GM23338 (cell line): Measurements from ENCODE around the gene KCTD21. TPM values are rescaled to one million over a fixed set of nuclear protein-coding genes. Genes with fewer than 3 reads are reported as not detected.

Experiments used
- ATAC-seq: fragments of 200-7000 bp; cut with Tn5 transposase; 3 replicates; pipeline ENCODE4 v1.9.1; 2020
- DNase-seq: peaks from one replicate; pipeline ENCODE4 v3.0.0-alpha.2; 2015; ENCODE audit warnings: low spot score
- H2AFZ ChIP-seq: fragments of 200-600 bp; sonication (generic); 2 replicates; pipeline ENCODE4 v1.8.0; 2016; ENCODE audit warnings: antibody characterized with exemption, mild to moderate bottlenecking, moderate library complexity
- H3F3A ChIP-seq: fragments of 200-600 bp; sonication (generic); replicated peaks from 2 replicates; pipeline ENCODE4 v1.8.0; 2017; ENCODE audit warnings: antibody characterized with exemption, mixed run types, low read depth
- H3K27ac ChIP-seq: fragments of 200-600 bp; sonication (generic); 2 replicates; pipeline ENCODE4 v1.6.1; 2016; ENCODE audit warnings: low read depth
- H3K27me3 ChIP-seq: fragments of 200-600 bp; sonication (generic); 2 replicates; pipeline ENCODE4 v1.8.0; 2016; ENCODE audit warnings: mild to moderate bottlenecking, mixed run types, moderate library complexity; ENCODE audit not compliant: insufficient read depth
- H3K36me3 ChIP-seq: fragments of 200-600 bp; sonication (generic); 2 replicates; pipeline ENCODE4 v1.8.0; 2016; ENCODE audit warnings: mild to moderate bottlenecking; ENCODE audit not compliant: insufficient read depth
- H3K4me1 ChIP-seq: fragments of 200-600 bp; sonication (generic); 2 replicates; pipeline ENCODE4 v1.8.0; 2016; ENCODE audit warnings: mild to moderate bottlenecking, moderate library complexity; ENCODE audit not compliant: insufficient read depth
- H3K4me2 ChIP-seq: fragments of 200-600 bp; sonication (generic); 2 replicates; pipeline ENCODE4 v1.7.1; 2017; ENCODE audit warnings: mixed run types
- H3K4me3 ChIP-seq: fragments of 200-600 bp; sonication (generic); 2 replicates; pipeline ENCODE4 v1.6.1; 2016; ENCODE audit warnings: mixed run types
- H3K79me2 ChIP-seq: fragments of 200-600 bp; sonication (generic); replicated peaks from 2 replicates; pipeline ENCODE4 v1.8.0; 2017; ENCODE audit warnings: mild to moderate bottlenecking; ENCODE audit not compliant: insufficient read depth
- H3K9me2 ChIP-seq: fragments of 200-600 bp; sonication (generic); 2 replicates; pipeline ENCODE4 v1.8.0; 2017; ENCODE audit not compliant: insufficient read depth
- H4K20me1 ChIP-seq: fragments of 200-600 bp; sonication (generic); replicated peaks from 2 replicates; pipeline ENCODE4 v1.8.0; 2017; ENCODE audit warnings: mild to moderate bottlenecking; ENCODE audit not compliant: insufficient read depth
- H3K27ac Mint-ChIP-seq: 2 replicates; pipeline ENCODE4 v1.8.0; 2020; ENCODE audit warnings: inconsistent platforms, mild to moderate bottlenecking, moderate library complexity, mixed read lengths
- H3K27me3 Mint-ChIP-seq: 3 replicates; pipeline ENCODE4 v1.8.0; 2022; ENCODE audit warnings: low read depth, mild to moderate bottlenecking, moderate library complexity, mixed read lengths, inconsistent platforms; ENCODE audit not compliant: insufficient read depth, poor library complexity
- H3K36me3 Mint-ChIP-seq: 3 replicates; pipeline ENCODE4 v1.8.0; 2021; ENCODE audit warnings: low read depth, mild to moderate bottlenecking, inconsistent platforms, moderate library complexity, mixed read lengths
- H3K4me1 Mint-ChIP-seq: 3 replicates; pipeline ENCODE4 v1.8.0; 2020; ENCODE audit warnings: mild to moderate bottlenecking, inconsistent platforms, mixed read lengths
- H3K4me3 Mint-ChIP-seq: 3 replicates; pipeline ENCODE4 v1.8.0; 2021; ENCODE audit warnings: moderate library complexity, mild to moderate bottlenecking, inconsistent platforms, mixed read lengths
- H3K9me3 Mint-ChIP-seq: 3 replicates; pipeline ENCODE4 v1.8.0; 2020; ENCODE audit warnings: moderate library complexity, mild to moderate bottlenecking, inconsistent platforms, mixed read lengths
- EZH2 ChIP-seq: fragments of 200-600 bp; sonication (generic); IDR thresholded peaks from one replicate; pipeline ENCODE4 v1.8.0; 2017; ENCODE audit warnings: antibody characterized with exemption, mild to moderate bottlenecking, low read depth; ENCODE audit not compliant: unreplicated experiment
- EZH2phosphoT487 ChIP-seq: fragments of 200-600 bp; sonication (generic); IDR thresholded peaks from one replicate; pipeline ENCODE4 v1.8.1; 2018; ENCODE audit warnings: antibody characterized with exemption; ENCODE audit not compliant: unreplicated experiment
- STAT1 ChIP-seq: IDR thresholded peaks from one replicate; pipeline ENCODE4 v1.6.1; 2016; ENCODE audit warnings: antibody characterized with exemption; ENCODE audit not compliant: unreplicated experiment
- polyA plus RNA-seq: library from polyadenylated mRNA; unstranded; fragments of >200 nt; fragmentation: Nextera tagmentation; extraction: Ambion mirVana; gene quantifications from 2 replicates; pipeline ENCODE4 v1.2.1, GENCODE V29; 2016
- total RNA-seq: library from RNA; depleted of rRNA; stranded (reverse); fragments of >200 nt; shearing (Covaris generic); gene quantifications from 2 replicates; pipeline ENCODE4 v1.2.3, GENCODE V29; 2014
- TF ChIP-seq, protein P1 (sequence below): fragments of 250-450 bp; sonication (Bioruptor Pico); IDR thresholded peaks from 2 replicates; pipeline ENCODE4 v1.5.0; 2020; ENCODE audit warnings: mild to moderate bottlenecking, moderate library complexity
- TF ChIP-seq, protein P2 (sequence below): IDR thresholded peaks from 2 replicates; pipeline ENCODE4 v1.6.1; 2016; ENCODE audit warnings: antibody characterized with exemption
- TF ChIP-seq, protein P3 (sequence below), 2 experiments: fragments of 200-600 bp in 1 of 2; sonication (generic) in 1 of 2; conservative IDR thresholded peaks; 2 replicates each; pipeline versions ENCODE4 v1.5.1 to v1.6.1; 2016 to 2017; ENCODE audit warnings: antibody characterized with exemption in 2 of 2, low read depth in 2 of 2, mild to moderate bottlenecking in 2 of 2, moderate library complexity in 1 of 2

Gene KCTD21
- total and polyA plus RNA-seq, 2 experiments from 2014 or later, result 1.0 to 3.7 TPM

DNA sequence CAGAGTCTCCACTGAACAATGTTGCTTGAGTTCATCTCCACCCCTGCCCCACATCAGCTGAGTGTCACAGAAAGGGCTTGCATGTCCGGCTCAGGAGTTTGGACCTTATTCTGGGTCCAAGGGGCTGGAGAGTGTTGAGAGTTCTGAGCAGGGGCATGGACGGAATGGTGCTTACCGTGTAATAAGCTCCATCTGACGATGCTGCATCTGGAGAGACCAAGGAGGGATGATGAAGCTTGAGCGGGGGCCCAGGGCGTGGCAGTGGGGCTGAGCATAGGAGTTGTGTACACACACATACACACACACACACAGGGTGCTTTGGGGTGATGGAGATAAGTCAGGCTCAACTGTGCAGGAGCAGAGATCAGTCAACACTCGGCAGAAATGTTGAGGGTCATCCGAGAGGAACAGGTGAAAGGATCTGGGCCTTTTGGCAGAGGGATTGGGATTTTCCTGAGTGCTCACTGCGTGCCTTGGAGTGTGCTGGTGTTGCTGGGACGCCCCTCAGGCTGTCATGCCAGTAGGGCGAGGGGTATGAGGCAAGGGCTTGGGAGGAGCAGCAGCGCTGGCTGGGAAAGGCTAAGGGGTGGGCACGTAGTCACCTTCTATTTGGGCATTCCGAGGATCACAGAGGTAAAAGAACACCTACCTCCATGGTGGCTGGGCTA, 2.6 kb upstream of the KCTD21 start (continued):
- TF ChIP-seq EZH2phosphoT487, result no peak
- TF ChIP-seq, protein P1, sequence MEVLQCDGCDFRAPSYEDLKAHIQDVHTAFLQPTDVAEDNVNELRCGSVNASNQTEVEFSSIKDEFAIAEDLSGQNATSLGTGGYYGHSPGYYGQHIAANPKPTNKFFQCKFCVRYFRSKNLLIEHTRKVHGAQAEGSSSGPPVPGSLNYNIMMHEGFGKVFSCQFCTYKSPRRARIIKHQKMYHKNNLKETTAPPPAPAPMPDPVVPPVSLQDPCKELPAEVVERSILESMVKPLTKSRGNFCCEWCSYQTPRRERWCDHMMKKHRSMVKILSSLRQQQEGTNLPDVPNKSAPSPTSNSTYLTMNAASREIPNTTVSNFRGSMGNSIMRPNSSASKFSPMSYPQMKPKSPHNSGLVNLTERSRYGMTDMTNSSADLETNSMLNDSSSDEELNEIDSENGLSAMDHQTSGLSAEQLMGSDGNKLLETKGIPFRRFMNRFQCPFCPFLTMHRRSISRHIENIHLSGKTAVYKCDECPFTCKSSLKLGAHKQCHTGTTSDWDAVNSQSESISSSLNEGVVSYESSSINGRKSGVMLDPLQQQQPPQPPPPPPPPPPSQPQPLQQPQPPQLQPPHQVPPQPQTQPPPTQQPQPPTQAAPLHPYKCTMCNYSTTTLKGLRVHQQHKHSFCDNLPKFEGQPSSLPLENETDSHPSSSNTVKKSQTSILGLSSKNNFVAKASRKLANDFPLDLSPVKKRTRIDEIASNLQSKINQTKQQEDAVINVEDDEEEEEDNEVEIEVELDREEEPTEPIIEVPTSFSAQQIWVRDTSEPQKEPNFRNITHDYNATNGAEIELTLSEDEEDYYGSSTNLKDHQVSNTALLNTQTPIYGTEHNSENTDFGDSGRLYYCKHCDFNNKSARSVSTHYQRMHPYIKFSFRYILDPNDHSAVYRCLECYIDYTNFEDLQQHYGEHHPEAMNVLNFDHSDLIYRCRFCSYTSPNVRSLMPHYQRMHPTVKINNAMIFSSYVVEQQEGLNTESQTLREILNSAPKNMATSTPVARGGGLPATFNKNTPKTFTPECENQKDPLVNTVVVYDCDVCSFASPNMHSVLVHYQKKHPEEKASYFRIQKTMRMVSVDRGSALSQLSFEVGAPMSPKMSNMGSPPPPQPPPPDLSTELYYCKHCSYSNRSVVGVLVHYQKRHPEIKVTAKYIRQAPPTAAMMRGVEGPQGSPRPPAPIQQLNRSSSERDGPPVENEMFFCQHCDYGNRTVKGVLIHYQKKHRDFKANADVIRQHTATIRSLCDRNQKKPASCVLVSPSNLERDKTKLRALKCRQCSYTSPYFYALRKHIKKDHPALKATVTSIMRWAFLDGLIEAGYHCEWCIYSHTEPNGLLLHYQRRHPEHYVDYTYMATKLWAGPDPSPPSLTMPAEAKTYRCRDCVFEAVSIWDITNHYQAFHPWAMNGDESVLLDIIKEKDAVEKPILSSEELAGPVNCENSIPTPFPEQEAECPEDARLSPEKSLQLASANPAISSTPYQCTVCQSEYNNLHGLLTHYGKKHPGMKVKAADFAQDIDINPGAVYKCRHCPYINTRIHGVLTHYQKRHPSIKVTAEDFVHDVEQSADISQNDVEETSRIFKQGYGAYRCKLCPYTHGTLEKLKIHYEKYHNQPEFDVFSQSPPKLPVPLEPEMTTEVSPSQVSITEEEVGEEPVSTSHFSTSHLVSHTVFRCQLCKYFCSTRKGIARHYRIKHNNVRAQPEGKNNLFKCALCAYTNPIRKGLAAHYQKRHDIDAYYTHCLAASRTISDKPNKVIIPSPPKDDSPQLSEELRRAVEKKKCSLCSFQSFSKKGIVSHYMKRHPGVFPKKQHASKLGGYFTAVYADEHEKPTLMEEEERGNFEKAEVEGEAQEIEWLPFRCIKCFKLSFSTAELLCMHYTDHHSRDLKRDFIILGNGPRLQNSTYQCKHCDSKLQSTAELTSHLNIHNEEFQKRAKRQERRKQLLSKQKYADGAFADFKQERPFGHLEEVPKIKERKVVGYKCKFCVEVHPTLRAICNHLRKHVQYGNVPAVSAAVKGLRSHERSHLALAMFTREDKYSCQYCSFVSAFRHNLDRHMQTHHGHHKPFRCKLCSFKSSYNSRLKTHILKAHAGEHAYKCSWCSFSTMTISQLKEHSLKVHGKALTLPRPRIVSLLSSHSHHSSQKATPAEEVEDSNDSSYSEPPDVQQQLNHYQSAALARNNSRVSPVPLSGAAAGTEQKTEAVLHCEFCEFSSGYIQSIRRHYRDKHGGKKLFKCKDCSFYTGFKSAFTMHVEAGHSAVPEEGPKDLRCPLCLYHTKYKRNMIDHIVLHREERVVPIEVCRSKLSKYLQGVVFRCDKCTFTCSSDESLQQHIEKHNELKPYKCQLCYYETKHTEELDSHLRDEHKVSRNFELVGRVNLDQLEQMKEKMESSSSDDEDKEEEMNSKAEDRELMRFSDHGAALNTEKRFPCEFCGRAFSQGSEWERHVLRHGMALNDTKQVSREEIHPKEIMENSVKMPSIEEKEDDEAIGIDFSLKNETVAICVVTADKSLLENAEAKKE (CRISPR knock-in tag), result no peak
- TF ChIP-seq EZH2, result no peak

DNA sequence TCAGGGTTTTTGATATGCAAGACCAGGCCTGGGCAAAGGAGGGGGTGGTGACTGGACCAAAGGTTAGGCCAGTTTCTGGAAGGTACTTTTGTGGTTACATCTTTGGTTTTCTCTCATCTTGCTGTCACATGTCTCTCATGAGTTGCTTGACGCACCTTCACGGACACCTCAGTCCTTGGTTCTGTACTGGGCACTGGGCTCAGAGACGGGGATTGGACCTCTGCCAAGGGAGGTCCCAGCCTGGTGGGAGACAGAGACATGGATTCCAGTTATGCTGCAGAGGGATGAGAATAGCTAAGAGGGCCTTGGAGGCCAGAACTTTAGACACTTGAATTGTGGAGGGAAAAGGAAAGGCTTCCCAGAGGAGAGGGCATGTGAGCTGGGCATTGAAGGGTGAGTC, 1.9 kb upstream of the KCTD21 start:
- Mint-ChIP-seq H3K27me3 (peaks cover 18% of the 10 kb centered on the region), H3K4me3 (peak overlapping the region; percentile 1; the same call in 1 of the 3 replicates), H3K27ac (no peak overlapping the region), H3K9me3 (no peaks in the 10 kb centered on the region), H3K36me3 (no peaks in the 10 kb centered on the region), H3K4me1 (peaks cover 21% of the 10 kb centered on the region)
- Histone ChIP-seq H3K27ac (no peak overlapping the region), H3K4me1 (peaks cover 15% of the 10 kb centered on the region; the same call in 1 of the 2 replicates), H3K79me2 (no peaks in the 10 kb centered on the region), H3K27me3 (no peaks in the 10 kb centered on the region), H3F3A (0 out of 2 replicates have a peak, but pooled peaks cover 8% of the 10 kb centered on the region), H3K4me2 (0 out of 2 replicates have a peak overlapping the region, but pooled peaks have one; percentile 88), H3K36me3 (no peaks in the 10 kb centered on the region), H4K20me1 (no peaks in the 10 kb centered on the region; the same call in 1 of the 2 replicates), H3K9me2 (no peaks in the 10 kb centered on the region), H3K4me3 (no peak overlapping the region), H2AFZ (no peak overlapping the region)
- DNase-seq (no peak), ATAC-seq (no peak)
- TF ChIP-seq, protein P2, sequence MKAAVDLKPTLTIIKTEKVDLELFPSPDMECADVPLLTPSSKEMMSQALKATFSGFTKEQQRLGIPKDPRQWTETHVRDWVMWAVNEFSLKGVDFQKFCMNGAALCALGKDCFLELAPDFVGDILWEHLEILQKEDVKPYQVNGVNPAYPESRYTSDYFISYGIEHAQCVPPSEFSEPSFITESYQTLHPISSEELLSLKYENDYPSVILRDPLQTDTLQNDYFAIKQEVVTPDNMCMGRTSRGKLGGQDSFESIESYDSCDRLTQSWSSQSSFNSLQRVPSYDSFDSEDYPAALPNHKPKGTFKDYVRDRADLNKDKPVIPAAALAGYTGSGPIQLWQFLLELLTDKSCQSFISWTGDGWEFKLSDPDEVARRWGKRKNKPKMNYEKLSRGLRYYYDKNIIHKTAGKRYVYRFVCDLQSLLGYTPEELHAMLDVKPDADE, result no peak
- no peak for TF ChIP-seq STAT1
- TF ChIP-seq, protein P3, sequence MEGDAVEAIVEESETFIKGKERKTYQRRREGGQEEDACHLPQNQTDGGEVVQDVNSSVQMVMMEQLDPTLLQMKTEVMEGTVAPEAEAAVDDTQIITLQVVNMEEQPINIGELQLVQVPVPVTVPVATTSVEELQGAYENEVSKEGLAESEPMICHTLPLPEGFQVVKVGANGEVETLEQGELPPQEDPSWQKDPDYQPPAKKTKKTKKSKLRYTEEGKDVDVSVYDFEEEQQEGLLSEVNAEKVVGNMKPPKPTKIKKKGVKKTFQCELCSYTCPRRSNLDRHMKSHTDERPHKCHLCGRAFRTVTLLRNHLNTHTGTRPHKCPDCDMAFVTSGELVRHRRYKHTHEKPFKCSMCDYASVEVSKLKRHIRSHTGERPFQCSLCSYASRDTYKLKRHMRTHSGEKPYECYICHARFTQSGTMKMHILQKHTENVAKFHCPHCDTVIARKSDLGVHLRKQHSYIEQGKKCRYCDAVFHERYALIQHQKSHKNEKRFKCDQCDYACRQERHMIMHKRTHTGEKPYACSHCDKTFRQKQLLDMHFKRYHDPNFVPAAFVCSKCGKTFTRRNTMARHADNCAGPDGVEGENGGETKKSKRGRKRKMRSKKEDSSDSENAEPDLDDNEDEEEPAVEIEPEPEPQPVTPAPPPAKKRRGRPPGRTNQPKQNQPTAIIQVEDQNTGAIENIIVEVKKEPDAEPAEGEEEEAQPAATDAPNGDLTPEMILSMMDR (conservative IDR thresholded peaks at IDR 0.05; ENCODE audit: low read depth in 2 of 2), result no peak
- TF ChIP-seq EZH2, result no peak
